Uterus (tissue), 2 donors: ENCODE measurements around the gene RNF123.

Experiments
- POLR2A ChIP-seq, 2 donors: fragments of 450-650 bp; IDR thresholded peaks; one replicate each; pipeline ENCODE4 v1.6.1; 2016; ENCODE audit warnings: antibody characterized with exemption in 2 of 2, mild to moderate bottlenecking in 1 of 2, moderate library complexity in 1 of 2
- TF ChIP-seq, protein P1 (sequence below), 4 experiments: fragments of 200-600 bp in 2 of 4; fragments of 450-650 bp in 2 of 4; sonication (generic) in 2 of 4; IDR thresholded peaks; one replicate each; pipeline ENCODE4 v1.5.1; 2016 to 2019; ENCODE audit warnings: antibody characterized with exemption in 4 of 4, mild to moderate bottlenecking in 2 of 4, moderate library complexity in 1 of 4

DNA sequence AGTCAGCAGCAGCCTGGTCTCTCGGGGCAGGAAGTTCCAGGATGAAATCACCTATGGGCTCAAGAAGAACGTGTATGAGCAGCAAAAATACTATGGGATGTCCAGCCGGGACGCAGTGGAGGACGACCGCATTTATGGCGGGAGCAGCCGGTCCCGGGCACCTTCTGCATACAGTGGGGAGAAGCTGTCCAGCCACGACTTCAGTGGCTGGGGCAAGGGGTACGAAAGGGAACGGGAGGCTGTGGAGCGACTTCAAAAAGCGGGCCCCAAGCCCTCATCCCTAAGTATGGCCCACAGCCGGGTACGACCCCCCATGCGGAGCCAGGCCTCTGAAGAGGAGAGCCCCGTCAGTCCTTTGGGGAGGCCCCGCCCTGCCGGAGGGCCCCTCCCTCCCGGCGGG, 27.3 kb upstream of the RNF123 start:
- no peak for TF ChIP-seq POLR2A (IDR thresholded peaks at IDR 0.05)
- TF ChIP-seq, protein P1, sequence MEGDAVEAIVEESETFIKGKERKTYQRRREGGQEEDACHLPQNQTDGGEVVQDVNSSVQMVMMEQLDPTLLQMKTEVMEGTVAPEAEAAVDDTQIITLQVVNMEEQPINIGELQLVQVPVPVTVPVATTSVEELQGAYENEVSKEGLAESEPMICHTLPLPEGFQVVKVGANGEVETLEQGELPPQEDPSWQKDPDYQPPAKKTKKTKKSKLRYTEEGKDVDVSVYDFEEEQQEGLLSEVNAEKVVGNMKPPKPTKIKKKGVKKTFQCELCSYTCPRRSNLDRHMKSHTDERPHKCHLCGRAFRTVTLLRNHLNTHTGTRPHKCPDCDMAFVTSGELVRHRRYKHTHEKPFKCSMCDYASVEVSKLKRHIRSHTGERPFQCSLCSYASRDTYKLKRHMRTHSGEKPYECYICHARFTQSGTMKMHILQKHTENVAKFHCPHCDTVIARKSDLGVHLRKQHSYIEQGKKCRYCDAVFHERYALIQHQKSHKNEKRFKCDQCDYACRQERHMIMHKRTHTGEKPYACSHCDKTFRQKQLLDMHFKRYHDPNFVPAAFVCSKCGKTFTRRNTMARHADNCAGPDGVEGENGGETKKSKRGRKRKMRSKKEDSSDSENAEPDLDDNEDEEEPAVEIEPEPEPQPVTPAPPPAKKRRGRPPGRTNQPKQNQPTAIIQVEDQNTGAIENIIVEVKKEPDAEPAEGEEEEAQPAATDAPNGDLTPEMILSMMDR (IDR thresholded peaks at IDR 0.05) = no peak
